T-helper 2 cell treated with Interferon-gamma antibody and Interleukin-4, amounts not matched to agents 5 μg/mL and 100 μg/mL, for 36 hours (primary cell): ENCODE measurements around the gene CCDC73.
A peak's percentile ranks its signal among the peaks of the same experiment; 100 is the strongest.
"Not testable (repeated sequence)": the region's sequence is repeated elsewhere in the genome, so short reads cannot be mapped to it uniquely, and the experiment has no call there.

Source experiments
- DNase-seq: peaks from one replicate; pipeline ENCODE4 v3.0.0; 2021; ENCODE audit warnings: low spot score
- H3K27ac Mint-ChIP-seq: one replicate; pipeline ENCODE4 v1.8.0; 2021; ENCODE audit warnings: mild to moderate bottlenecking, mixed read lengths
- H3K27me3 Mint-ChIP-seq: one replicate; pipeline ENCODE4 v1.8.0; 2021; ENCODE audit warnings: low read depth, mixed read lengths
- H3K36me3 Mint-ChIP-seq: one replicate; pipeline ENCODE4 v1.8.0; 2021; ENCODE audit warnings: low read depth, mixed read lengths
- H3K4me1 Mint-ChIP-seq: one replicate; pipeline ENCODE4 v1.8.0; 2021; ENCODE audit warnings: low read depth, mixed read lengths
- H3K4me3 Mint-ChIP-seq: one replicate; pipeline ENCODE4 v1.8.0; 2022; ENCODE audit warnings: mild to moderate bottlenecking, moderate library complexity, mixed read lengths
- H3K9me3 Mint-ChIP-seq: one replicate; pipeline ENCODE4 v1.8.0; 2021; ENCODE audit warnings: mixed read lengths

The CCDC73 gene

DNA sequence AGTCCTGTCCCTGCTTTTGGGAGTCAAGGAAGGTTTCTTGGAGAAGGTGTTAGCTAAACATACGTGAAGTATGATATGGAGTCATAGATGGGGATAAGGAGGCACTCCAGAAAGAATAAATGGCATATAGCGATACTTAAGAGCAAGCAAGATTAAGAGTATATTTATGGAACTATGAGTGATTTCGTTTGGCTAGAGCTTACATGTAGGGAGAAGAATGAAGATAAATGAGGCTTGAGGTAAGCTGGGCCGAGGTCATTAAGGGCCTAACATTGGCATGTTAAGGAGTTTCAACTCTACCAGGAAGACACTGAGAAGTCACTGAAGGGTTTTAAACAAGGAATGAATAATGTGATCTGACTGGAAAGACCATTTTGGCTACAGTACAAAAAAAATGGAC is 177.6 kb downstream of the CCDC73 start:
- H3K27ac Mint-ChIP-seq = no peak overlapping the region
- no peaks in the 10 kb centered on the region for H3K27me3 Mint-ChIP-seq
- H3K4me1 Mint-ChIP-seq = no peaks in the 10 kb centered on the region
- H3K36me3 Mint-ChIP-seq = no peaks in the 10 kb centered on the region
- H3K9me3 Mint-ChIP-seq = no peaks in the 10 kb centered on the region
- no peak for DNase-seq
- H3K4me3 Mint-ChIP-seq = no peak overlapping the region

DNA sequence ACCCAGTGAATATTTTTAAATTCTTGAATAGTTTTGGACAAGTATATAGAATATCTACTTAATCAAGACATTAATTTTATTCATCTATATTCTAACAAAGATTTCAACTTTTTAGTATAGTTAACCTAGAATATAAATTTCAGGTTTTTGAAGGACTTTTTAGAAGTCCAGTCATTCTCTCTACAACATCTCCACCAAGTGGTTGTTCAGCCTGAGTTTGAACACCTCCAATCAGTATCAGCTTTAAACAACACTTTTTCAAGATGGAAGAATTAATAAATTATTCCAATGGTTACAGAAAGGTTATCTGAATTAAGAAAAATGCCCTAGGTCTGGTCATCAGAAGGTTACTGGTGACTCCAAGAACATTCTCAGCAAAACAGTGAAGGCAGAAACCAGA is 179.0 kb downstream of the CCDC73 start:
- H3K27ac Mint-ChIP-seq = no peak overlapping the region
- DNase-seq = no peak
- H3K4me1 Mint-ChIP-seq = no peaks in the 10 kb centered on the region
- H3K36me3 Mint-ChIP-seq = peaks cover 1% of the 10 kb centered on the region
- H3K9me3 Mint-ChIP-seq = no peaks in the 10 kb centered on the region
- H3K4me3 Mint-ChIP-seq = no peak overlapping the region
- H3K27me3 Mint-ChIP-seq = no peaks in the 10 kb centered on the region

DNA sequence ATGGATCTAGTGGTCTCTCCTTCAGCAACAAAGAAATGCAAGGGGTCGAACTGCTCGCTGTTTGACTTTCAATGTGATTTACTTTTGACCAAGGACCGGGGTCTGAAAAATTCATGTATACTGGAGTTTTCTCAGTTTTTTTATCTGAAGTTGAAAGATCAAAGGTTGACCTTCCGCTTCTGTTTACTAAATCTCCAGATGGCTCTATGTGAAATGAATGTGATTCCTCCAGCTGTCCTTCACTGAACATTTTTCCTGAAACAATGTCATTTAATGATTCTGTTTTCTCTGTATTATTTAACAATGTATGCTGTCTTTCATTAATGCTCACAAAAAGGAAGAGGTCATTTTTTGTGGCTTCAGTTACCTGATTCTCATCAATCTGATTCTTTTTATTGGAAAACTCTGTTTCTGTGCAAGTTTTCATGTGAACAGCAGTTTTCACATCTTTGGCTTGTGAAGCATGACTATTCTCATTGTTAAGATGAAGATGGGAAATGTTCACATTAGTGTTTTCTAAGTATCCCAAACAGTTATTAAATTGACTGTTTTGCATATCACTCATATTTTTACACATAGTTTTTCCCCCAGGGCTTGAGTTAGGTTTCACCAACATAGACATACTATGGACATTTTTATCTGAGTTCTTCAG is 180.8 kb downstream of the CCDC73 start:
- no peak for DNase-seq
- Mint-ChIP-seq H3K4me1 (no peaks in the 10 kb centered on the region), H3K36me3 (peaks cover 11% of the 10 kb centered on the region), H3K9me3 (no peaks in the 10 kb centered on the region), H3K27ac (no peak overlapping the region), H3K4me3 (no peak overlapping the region), H3K27me3 (no peaks in the 10 kb centered on the region)

DNA sequence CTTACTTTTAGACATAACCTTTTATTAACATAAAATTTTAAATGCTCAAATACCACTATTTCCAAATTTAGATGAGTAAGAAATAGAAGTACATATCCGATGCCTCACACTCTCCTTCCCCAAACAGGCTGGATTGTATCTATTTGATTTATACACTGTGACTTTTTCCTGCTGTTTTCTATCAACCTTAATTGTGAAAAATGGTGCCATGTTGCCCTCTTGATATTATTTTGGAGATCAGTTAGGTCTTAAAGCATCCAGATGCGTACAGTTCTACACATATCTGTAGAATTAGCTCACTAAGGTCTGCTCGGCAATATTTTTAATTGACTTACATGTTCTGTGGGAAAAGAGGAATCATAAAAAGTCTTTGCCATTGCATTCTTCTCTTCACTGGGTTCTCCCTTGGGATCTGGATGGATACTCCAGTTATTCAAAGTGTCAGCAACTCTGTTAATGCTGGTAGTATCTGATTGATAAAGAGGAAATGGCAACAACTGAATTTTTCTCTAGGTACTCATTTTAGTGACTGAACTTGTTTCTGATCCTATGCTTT is 183.6 kb downstream of the CCDC73 start:
- Mint-ChIP-seq H3K9me3 (peaks cover 10% of the 10 kb centered on the region), H3K27me3 (no peaks in the 10 kb centered on the region), H3K4me3 (no peak overlapping the region), H3K27ac (no peak overlapping the region), H3K36me3 (peaks cover 31% of the 10 kb centered on the region), H3K4me1 (no peaks in the 10 kb centered on the region)
- no peak for DNase-seq

DNA sequence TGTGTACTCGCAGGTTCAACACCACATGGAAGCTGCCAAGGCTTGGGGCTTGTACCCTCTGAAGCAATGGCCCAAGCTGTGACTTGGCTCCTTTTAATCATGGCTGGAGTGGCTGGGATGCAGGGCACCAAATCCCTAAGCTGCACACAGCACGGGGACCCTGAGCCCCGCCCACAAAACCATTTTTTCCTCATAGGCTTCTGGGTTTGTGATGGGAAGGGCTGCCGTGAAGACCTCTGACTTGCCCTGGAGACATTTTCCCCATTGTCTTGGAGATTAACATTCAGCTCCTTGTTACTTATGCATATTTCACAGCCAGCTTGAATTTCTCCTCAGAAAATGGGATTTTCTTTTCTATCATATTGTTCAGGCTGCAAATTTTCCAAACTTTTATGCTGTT is 185.6 kb downstream of the CCDC73 start:
- not testable (repeated sequence) for H3K27ac Mint-ChIP-seq, H3K4me1 Mint-ChIP-seq, H3K9me3 Mint-ChIP-seq, H3K4me3 Mint-ChIP-seq, DNase-seq, H3K27me3 Mint-ChIP-seq
- H3K36me3 Mint-ChIP-seq = peaks cover 45% of the 10 kb centered on the region

DNA sequence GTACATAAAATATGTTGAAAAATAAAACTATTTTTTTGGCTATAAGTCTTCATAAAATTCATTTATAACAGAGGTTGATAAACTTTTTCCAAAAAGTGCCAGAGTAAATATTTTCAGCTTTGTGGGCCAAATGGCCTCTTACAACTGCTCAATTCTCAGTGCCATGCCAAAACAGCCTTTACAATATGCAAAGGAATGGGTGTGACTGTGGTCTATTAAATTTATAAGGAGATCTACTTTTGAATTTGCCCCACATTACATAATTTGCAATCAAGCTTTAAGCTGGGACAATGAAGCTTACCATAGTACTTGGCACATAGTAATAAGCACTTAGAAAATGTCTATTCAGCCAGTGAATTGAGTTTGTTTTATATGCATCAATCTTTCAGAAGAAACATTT is 188.2 kb downstream of the CCDC73 start:
- no peak for DNase-seq
- H3K9me3 Mint-ChIP-seq = peaks cover 10% of the 10 kb centered on the region
- H3K36me3 Mint-ChIP-seq = peaks cover 66% of the 10 kb centered on the region
- H3K4me1 Mint-ChIP-seq = peaks cover 3% of the 10 kb centered on the region
- H3K27ac Mint-ChIP-seq = no peak overlapping the region
- no peak overlapping the region for H3K4me3 Mint-ChIP-seq
- no peaks in the 10 kb centered on the region for H3K27me3 Mint-ChIP-seq

DNA sequence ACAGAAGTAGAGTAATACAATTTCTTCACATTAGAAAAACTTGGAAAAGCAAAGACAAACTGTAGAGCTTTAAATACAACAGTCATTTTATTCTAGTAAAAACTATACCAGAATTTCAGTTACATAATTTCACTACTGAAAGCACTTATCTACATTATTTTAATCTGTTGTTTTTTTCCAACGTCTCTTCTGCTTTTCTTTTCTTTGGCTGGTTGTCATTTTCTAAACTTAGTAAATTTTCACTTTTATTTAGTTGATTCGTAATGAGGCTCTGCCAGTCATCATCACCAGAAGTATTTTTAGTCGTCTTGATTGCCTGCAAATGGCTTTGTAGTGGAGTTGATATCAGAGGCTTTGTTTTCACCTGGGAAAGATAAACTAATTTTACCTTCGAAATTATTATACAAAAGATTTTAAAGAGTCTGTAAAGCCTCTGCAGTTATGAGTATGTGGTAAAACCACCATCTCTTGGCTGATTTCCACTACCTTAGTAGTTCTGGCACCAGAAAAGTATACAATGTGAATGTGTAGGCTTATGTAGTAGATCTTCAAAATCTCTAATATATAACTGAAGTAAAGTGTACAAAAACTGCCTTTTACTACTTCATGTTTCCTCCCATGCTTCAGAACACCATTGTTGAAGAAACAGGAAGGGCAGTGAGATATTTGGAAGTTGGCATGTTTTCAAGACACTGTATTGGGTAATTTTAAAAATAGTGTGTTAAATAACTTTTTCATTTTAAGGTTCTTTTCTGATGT is 191.6 kb downstream of the CCDC73 start:
- Mint-ChIP-seq H3K9me3 (peaks cover 6% of the 10 kb centered on the region), H3K4me3 (no peak overlapping the region), H3K4me1 (peaks cover 3% of the 10 kb centered on the region), H3K36me3 (peaks cover 57% of the 10 kb centered on the region), H3K27ac (peak overlapping the region; percentile 53), H3K27me3 (no peaks in the 10 kb centered on the region)
- no peak for DNase-seq

DNA sequence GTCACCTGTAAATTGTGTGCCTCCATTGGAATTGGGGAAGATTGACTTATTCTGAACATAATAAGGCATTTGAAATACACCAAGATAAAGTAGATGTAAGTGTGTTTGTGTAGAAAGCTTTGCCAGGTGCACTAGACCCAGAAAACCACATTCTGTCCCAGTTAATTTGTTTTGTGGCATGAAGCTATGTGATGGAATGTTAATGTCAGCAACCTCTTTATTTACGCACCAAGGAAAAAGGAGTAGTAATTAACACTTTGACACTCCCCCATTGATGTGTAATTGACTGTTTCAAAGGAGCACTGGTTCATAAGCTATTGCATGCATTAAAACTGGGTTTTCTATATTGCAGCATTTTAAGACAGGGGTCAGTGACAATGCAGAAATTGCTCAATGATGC is 196.5 kb downstream of the CCDC73 start:
- Mint-ChIP-seq H3K36me3 (peaks cover 61% of the 10 kb centered on the region), H3K4me1 (peaks cover 7% of the 10 kb centered on the region), H3K27me3 (no peaks in the 10 kb centered on the region), H3K4me3 (no peak overlapping the region), H3K27ac (no peak overlapping the region), H3K9me3 (no peaks in the 10 kb centered on the region)
- no peak for DNase-seq

DNA sequence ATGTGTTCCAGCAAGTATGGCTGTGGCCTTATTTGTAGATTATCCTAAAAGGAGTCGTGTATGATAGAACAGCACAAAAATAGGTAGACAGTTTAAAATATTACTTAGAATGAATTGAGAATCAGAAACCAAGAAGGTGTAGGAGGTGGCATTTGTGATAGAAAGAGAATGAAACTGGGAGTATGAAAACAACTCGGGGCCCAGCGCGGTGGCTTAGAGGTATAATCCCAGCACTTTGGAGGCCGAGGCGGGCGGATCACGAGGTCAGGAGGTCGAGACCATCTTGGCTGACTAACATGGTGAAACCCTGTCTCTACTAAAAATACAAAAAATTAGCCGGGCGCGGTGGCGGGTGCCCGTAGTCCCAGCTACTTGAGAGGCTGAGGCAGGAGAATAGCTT is 198.3 kb downstream of the CCDC73 start:
- Mint-ChIP-seq H3K36me3 (peaks cover 60% of the 10 kb centered on the region), H3K4me1 (peaks cover 12% of the 10 kb centered on the region)
- not testable (repeated sequence) for H3K9me3 Mint-ChIP-seq, H3K27me3 Mint-ChIP-seq, H3K4me3 Mint-ChIP-seq, H3K27ac Mint-ChIP-seq
- DNase-seq = peak; percentile 18

DNA sequence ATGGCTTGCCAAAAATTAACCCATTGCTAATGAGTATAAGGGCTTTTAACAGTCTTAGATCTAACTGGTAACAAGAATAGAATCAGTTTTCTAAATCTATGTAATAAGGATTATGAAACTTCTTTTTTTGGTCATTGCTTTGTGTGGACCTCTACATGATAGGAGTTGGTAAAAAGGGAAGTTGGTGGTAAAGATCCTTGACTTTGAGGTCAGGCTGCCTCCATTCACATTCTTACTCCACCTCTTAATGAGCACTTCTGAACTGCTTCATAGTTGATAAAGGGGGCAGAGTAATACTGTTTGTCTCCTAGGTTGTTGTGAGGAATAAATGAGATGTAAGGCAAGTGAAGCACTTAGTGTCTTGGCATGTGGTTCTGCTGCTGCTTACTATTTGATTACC is 200.2 kb downstream of the CCDC73 start:
- no peaks in the 10 kb centered on the region for H3K27me3 Mint-ChIP-seq
- H3K4me1 Mint-ChIP-seq = peaks cover 12% of the 10 kb centered on the region
- peaks cover 69% of the 10 kb centered on the region for H3K36me3 Mint-ChIP-seq
- no peak overlapping the region for H3K4me3 Mint-ChIP-seq
- H3K9me3 Mint-ChIP-seq = no peaks in the 10 kb centered on the region
- DNase-seq = no peak
- no peak overlapping the region for H3K27ac Mint-ChIP-seq

DNA sequence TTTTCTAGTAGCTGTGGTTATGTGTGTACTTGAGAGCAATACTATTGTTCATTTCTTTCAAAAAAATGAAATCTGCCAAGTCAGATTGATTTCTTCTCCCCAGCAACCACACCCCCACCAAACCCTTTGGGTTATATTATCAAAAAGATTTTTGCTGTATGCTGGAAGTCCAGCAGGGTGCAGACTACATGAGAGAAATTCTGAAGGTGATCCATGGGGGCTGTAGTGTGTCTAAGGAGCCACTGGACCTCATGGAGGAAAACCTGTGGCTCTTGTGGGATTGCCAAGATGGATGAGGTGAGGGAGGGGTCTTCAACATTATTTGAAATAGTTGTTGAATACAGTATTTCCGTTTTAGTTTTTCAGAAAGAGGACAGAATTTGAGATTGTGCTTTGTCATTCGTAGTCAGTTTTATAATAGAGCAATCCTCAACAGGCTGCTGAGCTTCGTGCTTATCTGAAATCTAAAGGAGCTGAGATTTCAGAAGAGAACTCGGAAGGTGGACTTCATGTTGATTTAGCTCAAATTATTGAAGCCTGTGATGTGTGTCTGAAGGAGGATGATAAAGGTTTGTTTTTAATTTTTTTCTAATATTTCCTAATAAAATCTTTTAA is 207.8 kb downstream of the CCDC73 start:
- Mint-ChIP-seq H3K36me3 (peaks cover 56% of the 10 kb centered on the region), H3K27ac (peak overlapping the region; percentile 61), H3K4me1 (peaks cover 36% of the 10 kb centered on the region), H3K9me3 (no peaks in the 10 kb centered on the region), H3K27me3 (no peaks in the 10 kb centered on the region), H3K4me3 (peak overlapping the region; percentile 57)
- no peak for DNase-seq

DNA sequence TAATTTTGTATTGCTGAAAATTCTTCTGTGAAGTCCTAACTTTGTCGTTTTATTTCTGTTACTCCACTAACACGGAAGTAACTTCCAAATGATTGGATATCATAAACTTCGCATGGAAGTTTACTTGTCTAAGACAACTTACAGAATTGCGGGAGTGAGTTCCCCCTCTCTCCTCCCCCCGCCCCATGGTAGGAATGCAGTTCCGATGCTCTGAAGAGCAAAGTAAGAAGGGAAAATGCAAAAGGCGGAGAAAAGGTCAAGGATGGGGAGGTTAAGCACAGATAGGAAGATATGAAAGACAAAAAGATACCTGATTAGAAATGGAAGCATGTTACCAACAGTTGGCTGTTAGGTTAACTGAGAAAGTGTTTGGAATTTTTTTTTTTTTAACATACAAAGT is 209.5 kb downstream of the CCDC73 start:
- H3K4me1 Mint-ChIP-seq = peaks cover 35% of the 10 kb centered on the region
- H3K9me3 Mint-ChIP-seq = no peaks in the 10 kb centered on the region
- H3K27ac Mint-ChIP-seq = peak overlapping the region; percentile 96
- peaks cover 43% of the 10 kb centered on the region for H3K36me3 Mint-ChIP-seq
- H3K27me3 Mint-ChIP-seq = no peaks in the 10 kb centered on the region
- peak overlapping the region; percentile 96 for H3K4me3 Mint-ChIP-seq
- no peak for DNase-seq

DNA sequence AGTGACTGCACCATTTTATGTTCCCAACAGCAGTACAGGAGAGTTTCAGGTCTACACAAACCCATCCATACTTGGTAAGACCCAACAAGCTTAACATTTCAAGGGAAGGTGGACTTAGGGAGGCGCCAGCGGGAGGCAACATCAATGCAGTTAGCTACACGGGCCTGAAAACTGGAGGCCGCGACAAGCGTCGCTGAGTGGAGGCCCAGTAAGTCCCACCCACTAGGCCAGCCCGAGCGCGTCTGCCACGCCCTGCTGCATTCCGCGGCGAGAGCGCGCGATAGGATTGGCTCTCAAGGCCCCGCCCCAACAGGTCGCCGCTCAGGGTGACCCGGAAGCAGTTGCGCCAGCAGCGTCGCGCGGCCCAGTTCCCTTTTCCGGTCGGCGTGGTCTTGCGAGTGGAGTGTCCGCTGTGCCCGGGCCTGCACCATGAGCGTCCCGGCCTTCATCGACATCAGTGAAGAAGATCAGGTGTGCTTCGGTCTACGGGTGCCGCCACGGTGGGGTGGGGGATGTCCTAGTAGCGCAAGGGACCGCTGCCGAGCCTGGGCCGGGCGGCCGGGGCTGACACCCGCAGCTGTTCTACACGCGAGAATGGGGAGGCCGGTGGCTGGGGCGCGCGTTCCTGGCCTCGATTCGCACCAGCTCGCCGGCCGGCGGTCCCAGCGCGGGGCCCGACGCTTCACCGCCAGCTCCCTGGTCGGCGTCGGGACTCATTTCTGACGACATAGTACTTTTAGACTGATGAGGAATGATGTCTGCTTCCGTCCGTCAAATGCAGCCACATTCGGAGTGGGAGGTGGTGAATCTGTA is 210.8 kb downstream of the CCDC73 start, which contains the start of gene EIF3M:
EIF3M (plus strand) TSS at position 373 of the 813 bp plus-strand sequence; CDS start at position 430, 57 bp downstream.
- Mint-ChIP-seq H3K9me3 (no peaks in the 10 kb centered on the region), H3K4me3 (peak within 1 kb of the TSS; percentile 96), H3K36me3 (peaks cover 35% of the 10 kb centered on the region), H3K27ac (peak within 1 kb of the TSS; percentile 96), H3K27me3 (no peaks in the 10 kb centered on the region), H3K4me1 (peaks cover 33% of the 10 kb centered on the region)
- DNase-seq = peak; percentile 95
